GM23338 (cell line): ENCODE measurements around the gene CMBL. TPM values are rescaled to one million over a fixed set of nuclear protein-coding genes. Genes with fewer than 3 reads are reported as not detected.

Experiments used
- ATAC-seq: fragments of 200-7000 bp; cut with Tn5 transposase; 3 replicates; pipeline ENCODE4 v1.9.1; 2020
- DNase-seq: peaks from one replicate; pipeline ENCODE4 v3.0.0-alpha.2; 2015; ENCODE audit warnings: low spot score
- H2AFZ ChIP-seq: fragments of 200-600 bp; sonication (generic); 2 replicates; pipeline ENCODE4 v1.8.0; 2016; ENCODE audit warnings: antibody characterized with exemption, mild to moderate bottlenecking, moderate library complexity
- H3F3A ChIP-seq: fragments of 200-600 bp; sonication (generic); replicated peaks from 2 replicates; pipeline ENCODE4 v1.8.0; 2017; ENCODE audit warnings: antibody characterized with exemption, mixed run types, low read depth
- H3K27ac ChIP-seq: fragments of 200-600 bp; sonication (generic); 2 replicates; pipeline ENCODE4 v1.6.1; 2016; ENCODE audit warnings: low read depth
- H3K27me3 ChIP-seq: fragments of 200-600 bp; sonication (generic); 2 replicates; pipeline ENCODE4 v1.8.0; 2016; ENCODE audit warnings: mild to moderate bottlenecking, mixed run types, moderate library complexity; ENCODE audit not compliant: insufficient read depth
- H3K36me3 ChIP-seq: fragments of 200-600 bp; sonication (generic); 2 replicates; pipeline ENCODE4 v1.8.0; 2016; ENCODE audit warnings: mild to moderate bottlenecking; ENCODE audit not compliant: insufficient read depth
- H3K4me1 ChIP-seq: fragments of 200-600 bp; sonication (generic); 2 replicates; pipeline ENCODE4 v1.8.0; 2016; ENCODE audit warnings: mild to moderate bottlenecking, moderate library complexity; ENCODE audit not compliant: insufficient read depth
- H3K4me2 ChIP-seq: fragments of 200-600 bp; sonication (generic); 2 replicates; pipeline ENCODE4 v1.7.1; 2017; ENCODE audit warnings: mixed run types
- H3K4me3 ChIP-seq: fragments of 200-600 bp; sonication (generic); 2 replicates; pipeline ENCODE4 v1.6.1; 2016; ENCODE audit warnings: mixed run types
- H3K79me2 ChIP-seq: fragments of 200-600 bp; sonication (generic); replicated peaks from 2 replicates; pipeline ENCODE4 v1.8.0; 2017; ENCODE audit warnings: mild to moderate bottlenecking; ENCODE audit not compliant: insufficient read depth
- H3K9me2 ChIP-seq: fragments of 200-600 bp; sonication (generic); 2 replicates; pipeline ENCODE4 v1.8.0; 2017; ENCODE audit not compliant: insufficient read depth
- H4K20me1 ChIP-seq: fragments of 200-600 bp; sonication (generic); replicated peaks from 2 replicates; pipeline ENCODE4 v1.8.0; 2017; ENCODE audit warnings: mild to moderate bottlenecking; ENCODE audit not compliant: insufficient read depth
- H3K27ac Mint-ChIP-seq: 2 replicates; pipeline ENCODE4 v1.8.0; 2020; ENCODE audit warnings: inconsistent platforms, mild to moderate bottlenecking, moderate library complexity, mixed read lengths
- H3K27me3 Mint-ChIP-seq: 3 replicates; pipeline ENCODE4 v1.8.0; 2022; ENCODE audit warnings: low read depth, mild to moderate bottlenecking, moderate library complexity, mixed read lengths, inconsistent platforms; ENCODE audit not compliant: insufficient read depth, poor library complexity
- H3K36me3 Mint-ChIP-seq: 3 replicates; pipeline ENCODE4 v1.8.0; 2021; ENCODE audit warnings: low read depth, mild to moderate bottlenecking, inconsistent platforms, moderate library complexity, mixed read lengths
- H3K4me1 Mint-ChIP-seq: 3 replicates; pipeline ENCODE4 v1.8.0; 2020; ENCODE audit warnings: mild to moderate bottlenecking, inconsistent platforms, mixed read lengths
- H3K4me3 Mint-ChIP-seq: 3 replicates; pipeline ENCODE4 v1.8.0; 2021; ENCODE audit warnings: moderate library complexity, mild to moderate bottlenecking, inconsistent platforms, mixed read lengths
- H3K9me3 Mint-ChIP-seq: 3 replicates; pipeline ENCODE4 v1.8.0; 2020; ENCODE audit warnings: moderate library complexity, mild to moderate bottlenecking, inconsistent platforms, mixed read lengths
- CTCF ChIP-seq, 2 experiments: fragments of 200-600 bp in 1 of 2; sonication (generic) in 1 of 2; conservative IDR thresholded peaks; 2 replicates each; pipeline versions ENCODE4 v1.5.1 to v1.6.1; 2016 to 2017; ENCODE audit warnings: antibody characterized with exemption in 2 of 2, low read depth in 2 of 2, mild to moderate bottlenecking in 2 of 2, moderate library complexity in 1 of 2
- ETS1 ChIP-seq: IDR thresholded peaks from 2 replicates; pipeline ENCODE4 v1.6.1; 2016; ENCODE audit warnings: antibody characterized with exemption
- NANOG ChIP-seq: IDR thresholded peaks from 2 replicates; pipeline ENCODE4 v1.6.1; 2016; ENCODE audit warnings: antibody characterized with exemption, borderline replicate concordance
- STAT1 ChIP-seq: IDR thresholded peaks from one replicate; pipeline ENCODE4 v1.6.1; 2016; ENCODE audit warnings: antibody characterized with exemption; ENCODE audit not compliant: unreplicated experiment
- ZNF114 ChIP-seq: fragments of 250-450 bp; sonication (Bioruptor Pico); IDR thresholded peaks from 2 replicates; pipeline ENCODE4 v1.5.0; 2020; ENCODE audit warnings: mild to moderate bottlenecking, moderate library complexity
- ZNF331 ChIP-seq: fragments of 250-450 bp; sonication (Bioruptor Pico); IDR thresholded peaks from 2 replicates; pipeline ENCODE4 v1.5.0; 2020; ENCODE audit warnings: low read depth, mild to moderate bottlenecking, moderate library complexity
- ZNF462 ChIP-seq: fragments of 250-450 bp; sonication (Bioruptor Pico); IDR thresholded peaks from 2 replicates; pipeline ENCODE4 v1.5.0; 2020; ENCODE audit warnings: mild to moderate bottlenecking, moderate library complexity
- polyA plus RNA-seq: library from polyadenylated mRNA; unstranded; fragments of >200 nt; fragmentation: Nextera tagmentation; extraction: Ambion mirVana; gene quantifications from 2 replicates; pipeline ENCODE4 v1.2.1, GENCODE V29; 2016
- total RNA-seq: library from RNA; depleted of rRNA; stranded (reverse); fragments of >200 nt; shearing (Covaris generic); gene quantifications from 2 replicates; pipeline ENCODE4 v1.2.3, GENCODE V29; 2014

Gene CMBL
- total and polyA plus RNA-seq, 2 experiments from 2014 or later, result 13.2 to 24.1 TPM

GRCh38 chr5:10261065-10261464 is 46.6 kb downstream of the CMBL start (continued):
- no peak for TF ChIP-seq CTCF (conservative IDR thresholded peaks at IDR 0.05; ENCODE audit: low read depth in 2 of 2)

GRCh38 chr5:10259899-10260298 is 47.8 kb downstream of the CMBL start:
- Histone ChIP-seq H3K4me2 (no peak overlapping the region), H3K9me2 (no peaks in the 10 kb centered on the region), H3K27ac (no peak overlapping the region), H3K4me3 (no peak overlapping the region), H4K20me1 (peaks cover 59% of the 10 kb centered on the region), H3K79me2 (peaks cover 40% of the 10 kb centered on the region), H3F3A (peaks cover 38% of the 10 kb centered on the region), H3K27me3 (no peaks in the 10 kb centered on the region), H3K4me1 (no peaks in the 10 kb centered on the region), H2AFZ (no peak overlapping the region), H3K36me3 (peaks cover 96% of the 10 kb centered on the region)
- ATAC-seq (no peak), DNase-seq (no peak)
- TF ChIP-seq ETS1 (no peak), STAT1 (no peak)
- no peak overlapping the region for H3K4me3 Mint-ChIP-seq
- H3K36me3 Mint-ChIP-seq, result peaks cover 96% of the 10 kb centered on the region
- peak overlapping the region; percentile 28 for H3K27ac Mint-ChIP-seq
- H3K4me1 Mint-ChIP-seq, result no peaks in the 10 kb centered on the region; the same call in 2 of the 3 replicates
- H3K9me3 Mint-ChIP-seq, result no peaks in the 10 kb centered on the region
- peaks cover 7% of the 10 kb centered on the region for H3K27me3 Mint-ChIP-seq

GRCh38 chr5:10257870-10258269 is 49.8 kb downstream of the CMBL start:
- no peak for DNase-seq
- TF ChIP-seq CTCF (conservative IDR thresholded peaks at IDR 0.05; ENCODE audit: low read depth in 2 of 2), result no peak
- TF ChIP-seq ZNF462 (CRISPR knock-in tag), result no peak
- TF ChIP-seq ZNF331 (CRISPR knock-in tag), result no peak
- TF ChIP-seq ZNF114 (CRISPR knock-in tag), result no peak
- TF ChIP-seq NANOG, result no peak

More at GRCh38 chr5:10257870-10258269, 49.8 kb downstream of the CMBL start:
- Mint-ChIP-seq H3K27me3 (peaks cover 7% of the 10 kb centered on the region), H3K27ac (no peak overlapping the region), H3K36me3 (peaks cover 96% of the 10 kb centered on the region), H3K4me3 (no peak overlapping the region), H3K4me1 (peaks cover 2% of the 10 kb centered on the region), H3K9me3 (no peaks in the 10 kb centered on the region)
- H3K4me2 ChIP-seq, result no peak overlapping the region
- H3K4me3 ChIP-seq, result no peak overlapping the region
- H3K4me1 ChIP-seq, result peaks cover 2% of the 10 kb centered on the region
- no peaks in the 10 kb centered on the region for H3K9me2 ChIP-seq
- peaks cover 60% of the 10 kb centered on the region for H3K79me2 ChIP-seq
- peaks cover 87% of the 10 kb centered on the region for H3K36me3 ChIP-seq
- H3K27me3 ChIP-seq, result no peaks in the 10 kb centered on the region
- H4K20me1 ChIP-seq, result peaks cover 64% of the 10 kb centered on the region
- H2AFZ ChIP-seq, result no peak overlapping the region
- H3K27ac ChIP-seq, result no peak overlapping the region
- ATAC-seq, result no peak
- peaks cover 20% of the 10 kb centered on the region for H3F3A ChIP-seq
